ENCODE measurements around the gene SBF1.

Gene SBF1

DNA sequence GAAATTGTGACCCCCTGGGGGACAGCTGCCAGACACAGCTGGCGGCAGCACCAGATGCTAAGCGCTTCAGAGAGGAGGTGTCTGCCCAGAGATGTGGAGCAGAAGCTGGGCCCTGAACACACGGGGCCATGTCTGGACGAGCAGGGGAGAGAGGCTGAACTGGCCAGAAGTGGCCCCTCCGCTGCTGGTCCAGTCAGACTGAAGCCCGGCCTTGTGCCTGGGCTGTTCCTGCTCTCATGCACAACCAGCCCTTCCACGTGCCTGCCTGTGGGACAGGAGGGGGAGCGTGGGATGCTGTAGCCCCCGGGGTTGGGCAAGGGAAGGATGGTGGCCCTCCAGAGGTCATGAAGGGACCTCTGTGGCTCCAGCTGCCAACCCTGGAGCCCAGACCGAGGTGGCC, 8.3 kb upstream of the SBF1 start:
- no peak overlapping the region for H2BK5ac ChIP-seq (ENCODE audit: low read depth, low read length, poor library complexity)
- no peak overlapping the region for H2BK120ac ChIP-seq (ENCODE audit: insufficient read depth, low read length, poor library complexity)
- no peak overlapping the region for H3K14ac ChIP-seq (ENCODE audit: low read length)
- H3K4me1 ChIP-seq (ENCODE audit: control insufficient read depth in 1 of 2, insufficient read depth in 2 of 2, low read length in 2 of 2): peaks cover 4% of the 10 kb centered on the region in 2 experiments
- H4K12ac ChIP-seq (ENCODE audit: low read depth, low read length): no peak overlapping the region
- H3K4me2 ChIP-seq (ENCODE audit: low read length): no peak overlapping the region
- H3K4ac ChIP-seq (ENCODE audit: low read depth, low read length): no peak overlapping the region
- H3K23ac ChIP-seq (ENCODE audit: low read length): no peak overlapping the region
- no peak overlapping the region for H2AK5ac ChIP-seq (ENCODE audit: low read length)
- H3K4me3 ChIP-seq (ENCODE audit: low read depth, low read length): no peak overlapping the region
- peaks cover 7% of the 10 kb centered on the region for H3K79me1 ChIP-seq (ENCODE audit: low read length)
- peaks cover 2% of the 10 kb centered on the region for H3K79me2 ChIP-seq (ENCODE audit: control insufficient read depth, insufficient read depth, low read length, poor library complexity)
- H3K18ac ChIP-seq (ENCODE audit: low read length): no peak overlapping the region
- no peak overlapping the region for H4K91ac ChIP-seq (ENCODE audit: low read depth, low read length)
- no peak overlapping the region for H2AFZ ChIP-seq (ENCODE audit: insufficient read depth, low read length, poor library complexity)
- no peaks in the 10 kb centered on the region for H3K36me3 ChIP-seq (ENCODE audit: control insufficient read depth in 1 of 2, insufficient read depth in 2 of 2, low read length in 2 of 2)
- H3K9ac ChIP-seq (ENCODE audit: low read length): no peak overlapping the region
- no CpG with 5 or more reads among the region's 10 CpGs for WGBS (ENCODE audit: extremely low coverage, insufficient coverage, insufficient read length)
- H2BK12ac ChIP-seq (ENCODE audit: low read length): no peak overlapping the region
- H3K27ac ChIP-seq (ENCODE audit: low read depth, low read length): no peak overlapping the region
- DNase-seq: no peak
- H3K9me3 ChIP-seq (ENCODE audit: insufficient read depth, low read depth, low read length): peaks cover 7% of the 10 kb centered on the region
- H4K8ac ChIP-seq (ENCODE audit: low read depth, low read length): no peak overlapping the region
- peaks cover 17% of the 10 kb centered on the region for H3K27me3 ChIP-seq (ENCODE audit: insufficient read depth, low read length)

DNA sequence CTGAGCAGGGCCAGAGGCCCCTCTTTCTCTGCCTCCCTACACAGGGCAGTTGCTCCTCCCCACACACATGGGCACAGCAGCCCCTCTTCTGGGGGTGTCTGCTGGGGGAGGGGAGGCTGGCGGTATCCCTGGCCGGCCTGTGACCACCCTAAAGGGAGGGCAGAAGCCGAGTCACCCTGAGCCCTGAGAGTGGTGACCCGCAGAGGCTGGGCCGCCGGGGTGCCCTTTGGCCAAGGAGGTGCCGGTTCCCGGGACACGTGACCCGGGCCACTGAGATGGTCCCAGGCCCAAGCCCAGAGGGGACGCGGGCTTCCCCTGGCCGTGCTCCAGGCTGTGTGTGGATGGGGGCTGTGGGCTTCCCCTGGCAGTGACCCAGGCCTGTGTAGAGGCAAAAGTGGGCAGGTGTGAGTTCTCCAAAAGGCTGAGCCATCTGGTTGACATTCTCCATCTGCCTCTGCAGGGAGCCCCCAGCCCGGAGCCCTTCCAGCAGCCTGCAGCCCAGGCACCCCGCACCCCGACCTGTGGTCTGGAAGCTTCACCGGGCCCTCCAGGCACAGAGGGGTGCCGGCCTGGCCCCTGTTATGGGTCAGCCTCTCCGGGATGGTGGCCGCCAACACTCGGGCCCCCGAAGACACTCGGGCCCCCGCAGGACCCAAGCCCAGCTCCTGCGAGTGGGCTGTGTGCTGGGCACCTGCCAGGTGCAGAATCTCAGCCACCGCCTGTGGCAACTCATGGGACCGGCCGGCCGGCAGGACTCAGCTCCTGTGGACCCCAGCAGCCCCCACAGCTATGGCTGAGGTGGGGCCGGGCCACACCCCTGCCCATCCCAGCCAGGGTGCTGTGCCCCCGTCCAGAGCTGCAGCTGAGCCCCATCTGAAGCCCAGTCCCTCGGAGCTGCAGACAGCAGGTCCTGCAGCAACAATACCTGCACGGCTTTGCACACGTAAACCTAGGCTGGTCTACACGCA, 7.6 kb upstream of the SBF1 start:
- peak overlapping the region; percentile 4 for H2AK5ac ChIP-seq (ENCODE audit: low read length)
- H4K8ac ChIP-seq (ENCODE audit: low read depth, low read length): no peak overlapping the region
- peaks cover 17% of the 10 kb centered on the region for H3K27me3 ChIP-seq (ENCODE audit: insufficient read depth, low read length)
- no peak overlapping the region for H3K23ac ChIP-seq (ENCODE audit: low read length)
- peaks cover 7% of the 10 kb centered on the region for H3K79me1 ChIP-seq (ENCODE audit: low read length)
- H3K9me3 ChIP-seq (ENCODE audit: insufficient read depth, low read depth, low read length): peaks cover 7% of the 10 kb centered on the region
- H3K79me2 ChIP-seq (ENCODE audit: control insufficient read depth, insufficient read depth, low read length, poor library complexity): peaks cover 2% of the 10 kb centered on the region
- H3K18ac ChIP-seq (ENCODE audit: low read length): no peak overlapping the region
- peak overlapping the region; percentile 29 for H3K14ac ChIP-seq (ENCODE audit: low read length)
- no peak overlapping the region for H2BK120ac ChIP-seq (ENCODE audit: insufficient read depth, low read length, poor library complexity)
- WGBS (ENCODE audit: extremely low coverage, insufficient coverage, insufficient read length): no CpG with 5 or more reads among the region's 35 CpGs
- H3K27ac ChIP-seq (ENCODE audit: low read depth, low read length): no peak overlapping the region
- no peaks in the 10 kb centered on the region for H3K36me3 ChIP-seq (ENCODE audit: control insufficient read depth in 1 of 2, insufficient read depth in 2 of 2, low read length in 2 of 2)
- H2AFZ ChIP-seq (ENCODE audit: insufficient read depth, low read length, poor library complexity): no peak overlapping the region
- peak overlapping the region; percentile 74 for H4K91ac ChIP-seq (ENCODE audit: low read depth, low read length)
- no peak for DNase-seq
- no peak overlapping the region for H3K4ac ChIP-seq (ENCODE audit: low read depth, low read length)
- no peak overlapping the region for H3K4me3 ChIP-seq (ENCODE audit: low read depth, low read length)
- no peak overlapping the region for H3K9ac ChIP-seq (ENCODE audit: low read length)
- H2BK12ac ChIP-seq (ENCODE audit: low read length): no peak overlapping the region
- H2BK5ac ChIP-seq (ENCODE audit: low read depth, low read length, poor library complexity): no peak overlapping the region
- H4K12ac ChIP-seq (ENCODE audit: low read depth, low read length): no peak overlapping the region
- H3K4me1 ChIP-seq (ENCODE audit: control insufficient read depth in 1 of 2, insufficient read depth in 2 of 2, low read length in 2 of 2): peaks cover 4% of the 10 kb centered on the region in 2 experiments
- peak overlapping the region; percentile 53 for H3K4me2 ChIP-seq (ENCODE audit: low read length)

DNA sequence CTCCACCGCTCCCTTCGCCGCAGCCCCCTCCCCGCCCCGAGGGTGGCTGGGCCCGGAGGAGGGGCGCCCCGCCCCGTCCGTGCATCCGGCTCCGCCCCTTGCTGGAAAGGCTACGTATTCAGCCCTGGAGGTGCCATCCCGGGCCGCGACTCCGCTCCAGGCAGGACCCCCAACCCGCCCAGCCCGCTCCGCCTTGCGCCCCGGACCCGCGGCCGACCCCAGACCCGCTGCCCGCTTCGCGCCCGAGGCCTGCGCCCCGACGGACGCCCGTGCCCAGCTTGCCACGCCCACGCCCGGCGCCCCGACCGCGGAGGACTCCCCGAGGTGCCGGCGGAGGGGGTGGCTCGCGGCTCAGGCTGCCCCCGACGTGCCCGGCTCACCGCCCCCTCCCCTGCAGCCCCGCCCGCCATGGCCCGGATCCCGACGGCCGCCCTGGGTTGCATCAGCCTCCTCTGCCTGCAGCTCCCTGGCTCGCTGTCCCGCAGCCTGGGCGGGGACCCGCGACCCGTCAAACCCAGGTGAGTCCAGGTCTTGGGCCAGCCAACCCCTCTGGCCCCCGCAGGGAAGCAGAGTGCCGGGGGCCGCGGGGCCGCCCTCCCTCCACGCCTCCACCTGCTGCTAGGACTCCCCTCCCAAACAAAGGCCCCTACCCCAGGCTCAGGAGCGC, 6.7 kb upstream of the SBF1 start, which contains the start of gene ADM2:
TSS of gene ADM2 (plus strand) at position 104 of the 667 bp plus-strand sequence. CDS start at position 409, 305 bp downstream.
- peak within 1 kb of the TSS; percentile 67 for H4K8ac ChIP-seq (ENCODE audit: low read depth, low read length)
- H2BK12ac ChIP-seq (ENCODE audit: low read length): no peak within 1 kb of the TSS
- WGBS (ENCODE audit: extremely low coverage, insufficient coverage, insufficient read length): no CpG with 5 or more reads among the region's 70 CpGs

DNA sequence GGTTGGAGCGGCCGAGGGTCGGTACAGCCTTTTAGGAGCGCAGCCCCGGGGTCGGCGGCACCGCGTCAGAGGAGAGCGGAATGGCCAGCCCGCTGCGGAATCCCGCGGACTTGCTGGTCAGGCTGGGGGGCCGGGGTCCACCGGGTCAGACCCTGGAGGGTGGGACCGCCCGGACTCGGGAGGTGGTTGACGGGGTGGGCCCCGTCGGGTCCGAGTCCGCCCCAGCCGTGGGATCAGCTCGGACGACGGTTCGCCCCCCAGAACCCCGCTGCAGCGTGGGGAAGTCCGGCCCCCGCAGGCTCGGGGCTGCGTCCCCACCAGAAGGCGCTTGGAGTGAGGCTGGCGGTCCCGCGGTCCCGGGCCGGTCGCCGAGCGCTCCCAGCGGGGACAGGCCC, 6.2 kb upstream of the SBF1 start:
- Histone ChIP-seq H4K8ac (ENCODE audit: low read depth, low read length) (peak overlapping the region; percentile 67), H2BK120ac (ENCODE audit: insufficient read depth, low read length, poor library complexity) (peak overlapping the region; percentile 65), H3K4me1 (ENCODE audit: control insufficient read depth in 1 of 2, insufficient read depth in 2 of 2, low read length in 2 of 2) (peaks cover 4 to 7% of the 10 kb centered on the region in 2 experiments), H3K18ac (ENCODE audit: low read length) (no peak overlapping the region), H3K36me3 (ENCODE audit: control insufficient read depth in 1 of 2, insufficient read depth in 2 of 2, low read length in 2 of 2) (no peaks in the 10 kb centered on the region), H3K79me2 (ENCODE audit: control insufficient read depth, insufficient read depth, low read length, poor library complexity) (peaks cover 2% of the 10 kb centered on the region), H3K4ac (ENCODE audit: low read depth, low read length) (no peak overlapping the region), H3K27me3 (ENCODE audit: insufficient read depth, low read length) (peaks cover 17% of the 10 kb centered on the region), H2AFZ (ENCODE audit: insufficient read depth, low read length, poor library complexity) (peak overlapping the region; percentile 45), H2AK5ac (ENCODE audit: low read length) (no peak overlapping the region), H2BK12ac (ENCODE audit: low read length) (no peak overlapping the region), H3K4me2 (ENCODE audit: low read length) (peak overlapping the region; percentile 53), H3K14ac (ENCODE audit: low read length) (peak overlapping the region; percentile 75), H3K23ac (ENCODE audit: low read length) (no peak overlapping the region), H3K79me1 (ENCODE audit: low read length) (peaks cover 7% of the 10 kb centered on the region), H3K4me3 (ENCODE audit: low read depth, low read length) (peak overlapping the region; percentile 64), H4K91ac (ENCODE audit: low read depth, low read length) (peak overlapping the region; percentile 17), H4K12ac (ENCODE audit: low read depth, low read length) (peak overlapping the region; percentile 58), H3K9ac (ENCODE audit: low read length) (no peak overlapping the region), H2BK5ac (ENCODE audit: low read depth, low read length, poor library complexity) (no peak overlapping the region), H3K9me3 (ENCODE audit: insufficient read depth, low read depth, low read length) (peaks cover 7% of the 10 kb centered on the region), H3K27ac (ENCODE audit: low read depth, low read length) (no peak overlapping the region)
- DNase-seq: no peak
- no CpG with 5 or more reads among the region's 45 CpGs for WGBS (ENCODE audit: extremely low coverage, insufficient coverage, insufficient read length)

More for the DNA sequence above, 6.7 kb upstream of the SBF1 start, which contains the start of gene ADM2:
- peaks cover 4 to 7% of the 10 kb centered on the region in 2 experiments for H3K4me1 ChIP-seq (ENCODE audit: control insufficient read depth in 1 of 2, insufficient read depth in 2 of 2, low read length in 2 of 2)
- peak within 1 kb of the TSS; percentile 74 for H4K91ac ChIP-seq (ENCODE audit: low read depth, low read length)
- no peaks in the 10 kb centered on the region for H3K36me3 ChIP-seq (ENCODE audit: control insufficient read depth in 1 of 2, insufficient read depth in 2 of 2, low read length in 2 of 2)
- H3K23ac ChIP-seq (ENCODE audit: low read length): no peak within 1 kb of the TSS
- peak in 1 of 2 donors; percentile 60 for DNase-seq
- H2AFZ ChIP-seq (ENCODE audit: insufficient read depth, low read length, poor library complexity): peak within 1 kb of the TSS; percentile 45
- H3K9me3 ChIP-seq (ENCODE audit: insufficient read depth, low read depth, low read length): peaks cover 7% of the 10 kb centered on the region
- H3K4me2 ChIP-seq (ENCODE audit: low read length): peak within 1 kb of the TSS; percentile 53
- H3K18ac ChIP-seq (ENCODE audit: low read length): peak within 1 kb of the TSS; percentile 61
- peak within 1 kb of the TSS; percentile 64 for H3K4me3 ChIP-seq (ENCODE audit: low read depth, low read length)
- H3K27ac ChIP-seq (ENCODE audit: low read depth, low read length): no peak within 1 kb of the TSS
- peak within 1 kb of the TSS; percentile 75 for H3K14ac ChIP-seq (ENCODE audit: low read length)
- H3K79me2 ChIP-seq (ENCODE audit: control insufficient read depth, insufficient read depth, low read length, poor library complexity): peaks cover 2% of the 10 kb centered on the region
- peaks cover 17% of the 10 kb centered on the region for H3K27me3 ChIP-seq (ENCODE audit: insufficient read depth, low read length)
- peaks cover 7% of the 10 kb centered on the region for H3K79me1 ChIP-seq (ENCODE audit: low read length)
- peak within 1 kb of the TSS; percentile 65 for H2BK120ac ChIP-seq (ENCODE audit: insufficient read depth, low read length, poor library complexity)
- peak within 1 kb of the TSS; percentile 12 for H3K4ac ChIP-seq (ENCODE audit: low read depth, low read length)
- H3K9ac ChIP-seq (ENCODE audit: low read length): no peak within 1 kb of the TSS
- H4K12ac ChIP-seq (ENCODE audit: low read depth, low read length): peak within 1 kb of the TSS; percentile 58
- no peak within 1 kb of the TSS for H2BK5ac ChIP-seq (ENCODE audit: low read depth, low read length, poor library complexity)
- peak within 1 kb of the TSS; percentile 4 for H2AK5ac ChIP-seq (ENCODE audit: low read length)

Data from trophoblast cell (in vitro differentiated cells and primary cell).